Effector memory CD4-positive, alpha-beta T cell (primary cell): ENCODE data around the gene DTNBP1.

Source experiments
- DNase-seq, 3 donors: peaks; one replicate each; pipeline ENCODE4 v3.0.0-alpha.2; 2020
- H3K27ac ChIP-seq: 2 replicates; pipeline ENCODE4 v1.7.0; 2013; ENCODE audit warnings: mild to moderate bottlenecking, low read length, moderate library complexity; ENCODE audit not compliant: insufficient read depth, poor library complexity, severe bottlenecking
- H3K27me3 ChIP-seq: replicated peaks from 2 replicates; pipeline ENCODE4 v1.7.0; 2013; ENCODE audit warnings: mild to moderate bottlenecking, low read length; ENCODE audit not compliant: insufficient read depth, control insufficient read depth, poor library complexity, severe bottlenecking
- H3K36me3 ChIP-seq: 2 replicates; pipeline ENCODE4 v1.7.0; 2013; ENCODE audit warnings: mild to moderate bottlenecking, low read length, moderate library complexity; ENCODE audit not compliant: control insufficient read depth, insufficient read depth
- H3K4me1 ChIP-seq: 2 replicates; pipeline ENCODE4 v1.7.0; 2013; ENCODE audit warnings: low read length, mild to moderate bottlenecking; ENCODE audit not compliant: control insufficient read depth, insufficient read depth, poor library complexity, severe bottlenecking
- H3K4me3 ChIP-seq: 2 replicates; pipeline ENCODE4 v1.7.0; 2013; ENCODE audit warnings: low read length, low read depth, mild to moderate bottlenecking; ENCODE audit not compliant: insufficient read depth, poor library complexity, severe bottlenecking
- H3K9me3 ChIP-seq: 2 replicates; pipeline ENCODE4 v1.7.0; 2013; ENCODE audit warnings: mild to moderate bottlenecking, low read length, moderate library complexity; ENCODE audit not compliant: control insufficient read depth

Gene DTNBP1

GRCh38 chr6:15513131-15513771, 149.6 kb downstream of the DTNBP1 start:
- Histone ChIP-seq H3K4me1 (no peaks in the 10 kb centered on the region), H3K4me3 (no peak overlapping the region), H3K36me3 (peaks cover 73% of the 10 kb centered on the region), H3K27me3 (no peaks in the 10 kb centered on the region), H3K27ac (no peak overlapping the region), H3K9me3 (no peaks in the 10 kb centered on the region)
- DNase-seq: no peak

- Histone ChIP-seq H3K27me3 (no peaks in the 10 kb centered on the region), H3K4me1 (no peaks in the 10 kb centered on the region), H3K27ac (no peak overlapping the region), H3K9me3 (no peaks in the 10 kb centered on the region), H3K36me3 (peaks cover 73% of the 10 kb centered on the region), H3K4me3 (no peak overlapping the region)
- DNase-seq: no peak
These were observed 150.1 kb downstream of the DTNBP1 start for GRCh38 chr6:15512721-15513120.

GRCh38 chr6:15512126-15512525, 150.7 kb downstream of the DTNBP1 start:
- Histone ChIP-seq H3K4me3 (no peak overlapping the region), H3K36me3 (peaks cover 73% of the 10 kb centered on the region), H3K27me3 (no peaks in the 10 kb centered on the region), H3K27ac (no peak overlapping the region), H3K9me3 (no peaks in the 10 kb centered on the region), H3K4me1 (no peaks in the 10 kb centered on the region)
- DNase-seq: no peak

- H3K27me3 ChIP-seq: no peaks in the 10 kb centered on the region
- no peak overlapping the region for H3K4me3 ChIP-seq
- peaks cover 72% of the 10 kb centered on the region for H3K36me3 ChIP-seq
- H3K4me1 ChIP-seq: no peaks in the 10 kb centered on the region
- no peaks in the 10 kb centered on the region for H3K9me3 ChIP-seq
- DNase-seq: no peak
- H3K27ac ChIP-seq: no peak overlapping the region
These were observed 151.3 kb downstream of the DTNBP1 start for GRCh38 chr6:15511248-15512125.

- no peaks in the 10 kb centered on the region for H3K27me3 ChIP-seq
- no peak for DNase-seq
- H3K4me1 ChIP-seq: no peaks in the 10 kb centered on the region
- H3K27ac ChIP-seq: no peak overlapping the region
- H3K9me3 ChIP-seq: no peaks in the 10 kb centered on the region
- H3K36me3 ChIP-seq: peaks cover 72% of the 10 kb centered on the region
- no peak overlapping the region for H3K4me3 ChIP-seq
These were observed 152.1 kb downstream of the DTNBP1 start for GRCh38 chr6:15510536-15511247.

- Histone ChIP-seq H3K4me3 (no peak overlapping the region), H3K4me1 (no peaks in the 10 kb centered on the region), H3K27ac (no peak overlapping the region), H3K36me3 (peaks cover 76% of the 10 kb centered on the region), H3K9me3 (no peaks in the 10 kb centered on the region), H3K27me3 (no peaks in the 10 kb centered on the region)
- no peak for DNase-seq
These were observed 152.7 kb downstream of the DTNBP1 start for GRCh38 chr6:15510121-15510520.

GRCh38 chr6:15509335-15509933, 153.4 kb downstream of the DTNBP1 start:
- Histone ChIP-seq H3K4me1 (no peaks in the 10 kb centered on the region), H3K27ac (no peak overlapping the region), H3K9me3 (no peaks in the 10 kb centered on the region), H3K4me3 (no peak overlapping the region), H3K27me3 (no peaks in the 10 kb centered on the region), H3K36me3 (peaks cover 74% of the 10 kb centered on the region)
- no peak for DNase-seq

- no peak overlapping the region for H3K27ac ChIP-seq
- no peak overlapping the region for H3K4me3 ChIP-seq
- no peaks in the 10 kb centered on the region for H3K27me3 ChIP-seq
- DNase-seq: no peak
- H3K36me3 ChIP-seq: peaks cover 74% of the 10 kb centered on the region
- H3K9me3 ChIP-seq: no peaks in the 10 kb centered on the region
- H3K4me1 ChIP-seq: no peaks in the 10 kb centered on the region
These were observed 153.9 kb downstream of the DTNBP1 start for GRCh38 chr6:15508931-15509330.

- DNase-seq: no peak
- no peak overlapping the region for H3K27ac ChIP-seq
- no peaks in the 10 kb centered on the region for H3K27me3 ChIP-seq
- H3K4me1 ChIP-seq: no peaks in the 10 kb centered on the region
- H3K4me3 ChIP-seq: no peak overlapping the region
- H3K36me3 ChIP-seq: peaks cover 71% of the 10 kb centered on the region
- H3K9me3 ChIP-seq: no peaks in the 10 kb centered on the region
These were observed 154.4 kb downstream of the DTNBP1 start for GRCh38 chr6:15508441-15508871.
